ENCODE data around the gene NID2.

NID2 gene

DNA sequence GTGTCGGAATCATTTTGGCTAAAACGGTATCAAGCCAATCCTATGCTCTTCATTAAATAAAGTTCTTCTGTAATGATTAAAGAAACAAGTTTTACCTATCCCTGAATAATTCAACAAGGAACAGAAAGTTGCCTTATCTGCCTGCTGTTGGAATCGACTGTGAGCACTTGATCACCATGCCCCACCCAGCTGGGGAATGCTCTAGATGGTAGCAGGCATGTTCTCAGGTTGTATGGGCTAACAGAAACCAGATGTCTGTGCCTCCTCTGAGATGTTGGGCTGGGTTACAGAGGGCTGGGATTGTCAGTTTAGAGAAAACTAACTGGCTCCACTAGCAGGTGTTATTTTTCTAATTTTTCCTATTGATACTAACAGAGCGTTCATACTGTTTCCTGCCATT, 50.6 kb downstream of the NID2 start:
- Histone ChIP-seq H4K91ac (ENCODE audit: low read depth, low read length) (no peak overlapping the region), H3K4me1 (ENCODE audit: control insufficient read depth in 1 of 2, insufficient read depth in 2 of 2, low read length in 2 of 2) (peaks cover 2 to 4% of the 10 kb centered on the region in 2 experiments), H3K23ac (ENCODE audit: low read length) (no peak overlapping the region), H3K14ac (ENCODE audit: low read length) (no peak overlapping the region), H2BK12ac (ENCODE audit: low read length) (no peak overlapping the region), H3K9ac (ENCODE audit: low read length) (no peak overlapping the region), H3K4ac (ENCODE audit: low read depth, low read length) (no peak overlapping the region), H3K18ac (ENCODE audit: low read length) (no peak overlapping the region), H4K8ac (ENCODE audit: low read depth, low read length) (no peak overlapping the region), H3K27me3 (ENCODE audit: insufficient read depth, low read length) (no peaks in the 10 kb centered on the region), H3K4me3 (ENCODE audit: low read depth, low read length) (no peak overlapping the region), H2BK5ac (ENCODE audit: low read depth, low read length, poor library complexity) (no peak overlapping the region), H3K36me3 (ENCODE audit: control insufficient read depth in 1 of 2, insufficient read depth in 2 of 2, low read length in 2 of 2) (peaks cover 0 to 5% of the 10 kb centered on the region in 2 experiments), H2BK120ac (ENCODE audit: insufficient read depth, low read length, poor library complexity) (no peak overlapping the region), H3K79me1 (ENCODE audit: low read length) (peaks cover 2% of the 10 kb centered on the region), H4K12ac (ENCODE audit: low read depth, low read length) (no peak overlapping the region), H3K9me3 (ENCODE audit: insufficient read depth, low read depth, low read length) (peaks cover 3% of the 10 kb centered on the region), H3K79me2 (ENCODE audit: control insufficient read depth, insufficient read depth, low read length, poor library complexity) (no peaks in the 10 kb centered on the region), H2AK5ac (ENCODE audit: low read length) (no peak overlapping the region), H3K4me2 (ENCODE audit: low read length) (no peak overlapping the region), H2AFZ (ENCODE audit: insufficient read depth, low read length, poor library complexity) (no peak overlapping the region), H3K27ac (ENCODE audit: low read depth, low read length) (no peak overlapping the region)
- no CpG with 5 or more reads among the region's 4 CpGs for WGBS (ENCODE audit: extremely low coverage, insufficient coverage, insufficient read length)
- DNase-seq, result no peak

DNA sequence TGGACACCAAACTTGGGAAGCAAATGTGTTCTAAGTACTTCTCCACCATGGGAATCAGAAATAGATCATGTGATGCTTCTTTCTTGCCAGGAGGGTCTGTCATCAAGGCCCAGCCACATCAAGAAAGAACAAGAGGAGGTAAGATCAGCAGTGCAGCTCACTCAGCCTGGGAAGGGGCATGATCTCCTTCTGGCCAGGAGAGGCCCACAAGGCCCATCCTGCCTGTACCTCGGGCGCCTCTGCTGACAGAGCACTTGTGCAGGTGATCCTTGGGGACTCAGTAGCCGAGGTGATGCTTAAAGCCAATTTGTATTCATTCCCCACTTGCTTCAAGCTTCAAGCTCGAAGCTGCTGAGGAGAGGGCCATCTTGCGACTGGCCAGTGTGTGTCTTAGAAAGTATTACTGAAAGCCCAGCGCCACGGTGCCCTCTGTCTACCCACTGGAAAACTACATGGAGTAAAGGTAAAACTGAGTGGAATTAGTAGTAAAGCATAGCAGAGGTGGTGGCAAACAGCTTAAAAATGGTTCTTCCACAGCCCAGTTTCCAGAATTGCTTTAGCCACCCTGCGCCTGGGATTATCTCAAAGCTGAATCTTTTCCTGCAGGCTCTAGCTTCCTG, 53.3 kb downstream of the NID2 start:
- no peak overlapping the region for H3K27ac ChIP-seq (ENCODE audit: low read depth, low read length)
- no peak overlapping the region for H3K9ac ChIP-seq (ENCODE audit: low read length)
- peak; percentile 28 to 43 for DNase-seq
- no CpG with 5 or more reads among the region's 8 CpGs for WGBS (ENCODE audit: extremely low coverage, insufficient coverage, insufficient read length)
- H3K4me3 ChIP-seq (ENCODE audit: low read depth, low read length), result no peak overlapping the region
- H2AK5ac ChIP-seq (ENCODE audit: low read length), result no peak overlapping the region
- no peak overlapping the region for H2BK12ac ChIP-seq (ENCODE audit: low read length)
- no peak overlapping the region for H4K91ac ChIP-seq (ENCODE audit: low read depth, low read length)
- H3K18ac ChIP-seq (ENCODE audit: low read length), result no peak overlapping the region
- no peak overlapping the region for H4K12ac ChIP-seq (ENCODE audit: low read depth, low read length)
- H3K9me3 ChIP-seq (ENCODE audit: insufficient read depth, low read depth, low read length), result peaks cover 3% of the 10 kb centered on the region
- H3K36me3 ChIP-seq (ENCODE audit: control insufficient read depth in 1 of 2, insufficient read depth in 2 of 2, low read length in 2 of 2), result peaks cover 12 to 14% of the 10 kb centered on the region in 2 experiments
- peaks cover 2 to 4% of the 10 kb centered on the region in 2 experiments for H3K4me1 ChIP-seq (ENCODE audit: control insufficient read depth in 1 of 2, insufficient read depth in 2 of 2, low read length in 2 of 2)
- no peak overlapping the region for H2AFZ ChIP-seq (ENCODE audit: insufficient read depth, low read length, poor library complexity)
- H3K4me2 ChIP-seq (ENCODE audit: low read length), result no peak overlapping the region
- H3K23ac ChIP-seq (ENCODE audit: low read length), result no peak overlapping the region
- no peaks in the 10 kb centered on the region for H3K27me3 ChIP-seq (ENCODE audit: insufficient read depth, low read length)
- H2BK5ac ChIP-seq (ENCODE audit: low read depth, low read length, poor library complexity), result no peak overlapping the region
- H3K79me2 ChIP-seq (ENCODE audit: control insufficient read depth, insufficient read depth, low read length, poor library complexity), result no peaks in the 10 kb centered on the region
- H4K8ac ChIP-seq (ENCODE audit: low read depth, low read length), result no peak overlapping the region
- no peak overlapping the region for H3K14ac ChIP-seq (ENCODE audit: low read length)
- no peak overlapping the region for H2BK120ac ChIP-seq (ENCODE audit: insufficient read depth, low read length, poor library complexity)
- no peaks in the 10 kb centered on the region for H3K79me1 ChIP-seq (ENCODE audit: low read length)
- H3K4ac ChIP-seq (ENCODE audit: low read depth, low read length), result no peak overlapping the region

DNA sequence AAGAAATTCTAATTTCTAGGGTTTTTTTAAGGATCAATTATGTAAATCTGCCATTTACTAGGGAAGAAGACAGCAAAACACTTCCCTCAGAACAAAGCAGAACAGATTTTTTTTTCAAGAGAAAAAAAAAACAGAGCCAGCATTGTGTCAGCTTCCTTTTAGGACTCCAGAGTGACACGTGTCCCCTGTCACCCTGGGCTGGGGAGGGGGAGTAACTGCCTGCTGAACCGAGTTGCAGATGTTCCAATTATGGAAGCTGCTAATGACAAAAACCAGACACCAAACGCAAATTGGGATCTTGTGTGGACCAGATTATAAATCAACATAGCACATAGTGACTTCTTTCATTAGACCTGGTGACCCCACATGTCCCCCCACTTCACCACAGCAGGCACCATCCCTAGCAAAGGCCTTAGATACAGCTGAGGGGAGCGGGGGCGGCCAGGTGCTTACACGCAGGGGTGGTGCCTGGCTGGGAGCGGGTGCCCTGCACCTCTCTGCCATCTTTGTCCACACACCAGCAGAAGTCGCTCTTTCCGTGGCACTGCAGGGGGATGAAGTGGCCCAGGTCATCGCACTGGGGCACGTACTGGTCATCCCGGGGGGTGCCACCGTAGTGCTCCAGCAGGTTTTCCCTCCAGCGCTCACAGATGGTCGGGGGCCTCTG, 54.1 kb downstream of the NID2 start:
- H3K18ac ChIP-seq (ENCODE audit: low read length), result no peak overlapping the region
- H3K79me1 ChIP-seq (ENCODE audit: low read length), result no peaks in the 10 kb centered on the region
- H4K8ac ChIP-seq (ENCODE audit: low read depth, low read length), result no peak overlapping the region
- H3K9ac ChIP-seq (ENCODE audit: low read length), result no peak overlapping the region
- H3K23ac ChIP-seq (ENCODE audit: low read length), result no peak overlapping the region
- H3K27ac ChIP-seq (ENCODE audit: low read depth, low read length), result no peak overlapping the region
- no peak for DNase-seq
- no peak overlapping the region for H2AFZ ChIP-seq (ENCODE audit: insufficient read depth, low read length, poor library complexity)
- H2AK5ac ChIP-seq (ENCODE audit: low read length), result no peak overlapping the region
- peaks cover 15% of the 10 kb centered on the region in 2 experiments for H3K36me3 ChIP-seq (ENCODE audit: control insufficient read depth in 1 of 2, insufficient read depth in 2 of 2, low read length in 2 of 2)
- H3K4me1 ChIP-seq (ENCODE audit: control insufficient read depth in 1 of 2, insufficient read depth in 2 of 2, low read length in 2 of 2), result peaks cover 2 to 4% of the 10 kb centered on the region in 2 experiments
- H3K4me2 ChIP-seq (ENCODE audit: low read length), result no peak overlapping the region
- H4K91ac ChIP-seq (ENCODE audit: low read depth, low read length), result no peak overlapping the region
- H2BK5ac ChIP-seq (ENCODE audit: low read depth, low read length, poor library complexity), result no peak overlapping the region
- H2BK12ac ChIP-seq (ENCODE audit: low read length), result no peak overlapping the region
- H4K12ac ChIP-seq (ENCODE audit: low read depth, low read length), result no peak overlapping the region
- H3K79me2 ChIP-seq (ENCODE audit: control insufficient read depth, insufficient read depth, low read length, poor library complexity), result no peaks in the 10 kb centered on the region
- H3K4me3 ChIP-seq (ENCODE audit: low read depth, low read length), result no peak overlapping the region
- no peaks in the 10 kb centered on the region for H3K27me3 ChIP-seq (ENCODE audit: insufficient read depth, low read length)
- WGBS (ENCODE audit: extremely low coverage, insufficient coverage, insufficient read length), result no CpG with 5 or more reads among the region's 15 CpGs
- no peak overlapping the region for H3K4ac ChIP-seq (ENCODE audit: low read depth, low read length)
- no peak overlapping the region for H2BK120ac ChIP-seq (ENCODE audit: insufficient read depth, low read length, poor library complexity)
- no peak overlapping the region for H3K14ac ChIP-seq (ENCODE audit: low read length)
- peaks cover 3% of the 10 kb centered on the region for H3K9me3 ChIP-seq (ENCODE audit: insufficient read depth, low read depth, low read length)

DNA sequence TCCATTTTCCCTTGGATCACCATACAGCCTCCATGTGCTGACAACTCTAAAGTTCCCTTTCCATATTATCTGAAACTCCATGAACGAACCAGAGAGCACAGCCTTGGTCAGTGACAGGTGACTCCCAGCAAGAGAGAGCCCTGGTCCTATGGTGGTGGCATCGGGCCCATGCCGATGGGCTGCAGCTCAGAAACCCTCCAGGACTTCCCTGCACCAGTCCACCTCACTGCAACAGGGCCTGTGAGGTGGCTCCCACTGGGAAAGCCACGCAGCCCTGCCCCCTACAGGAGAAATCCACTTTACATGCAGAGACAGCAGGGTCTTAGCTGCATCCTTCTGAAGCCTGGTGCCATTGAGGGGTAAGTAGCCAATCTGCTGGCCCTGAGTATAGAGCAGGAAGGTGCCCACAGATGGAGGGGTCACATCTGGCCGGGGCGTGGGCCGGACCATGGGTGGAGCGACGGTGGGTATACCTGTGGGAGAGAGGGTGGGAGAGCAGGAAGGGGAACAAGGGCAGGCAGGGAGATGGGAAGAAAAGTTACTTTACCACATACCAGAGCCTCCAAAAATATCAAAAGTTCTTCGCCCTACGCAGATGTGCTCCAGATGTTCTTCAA, 54.8 kb downstream of the NID2 start:
- H3K9ac ChIP-seq (ENCODE audit: low read length), result no peak overlapping the region
- peaks cover 16 to 19% of the 10 kb centered on the region in 2 experiments for H3K36me3 ChIP-seq (ENCODE audit: control insufficient read depth in 1 of 2, insufficient read depth in 2 of 2, low read length in 2 of 2)
- no peak overlapping the region for H3K27ac ChIP-seq (ENCODE audit: low read depth, low read length)
- H4K91ac ChIP-seq (ENCODE audit: low read depth, low read length), result no peak overlapping the region
- peak in 1 of 2 donors; percentile 6 for DNase-seq
- H3K9me3 ChIP-seq (ENCODE audit: insufficient read depth, low read depth, low read length), result peaks cover 3% of the 10 kb centered on the region
- no peak overlapping the region for H3K4me2 ChIP-seq (ENCODE audit: low read length)
- H3K18ac ChIP-seq (ENCODE audit: low read length), result no peak overlapping the region
- no CpG with 5 or more reads among the region's 11 CpGs for WGBS (ENCODE audit: extremely low coverage, insufficient coverage, insufficient read length)
- no peak overlapping the region for H3K14ac ChIP-seq (ENCODE audit: low read length)
- H2BK5ac ChIP-seq (ENCODE audit: low read depth, low read length, poor library complexity), result no peak overlapping the region
- H3K23ac ChIP-seq (ENCODE audit: low read length), result no peak overlapping the region
- H3K79me2 ChIP-seq (ENCODE audit: control insufficient read depth, insufficient read depth, low read length, poor library complexity), result no peaks in the 10 kb centered on the region
- H3K79me1 ChIP-seq (ENCODE audit: low read length), result no peaks in the 10 kb centered on the region
- H4K8ac ChIP-seq (ENCODE audit: low read depth, low read length), result no peak overlapping the region
- peaks cover 2 to 4% of the 10 kb centered on the region in 2 experiments for H3K4me1 ChIP-seq (ENCODE audit: control insufficient read depth in 1 of 2, insufficient read depth in 2 of 2, low read length in 2 of 2)
- no peak overlapping the region for H2AK5ac ChIP-seq (ENCODE audit: low read length)
- no peak overlapping the region for H2BK120ac ChIP-seq (ENCODE audit: insufficient read depth, low read length, poor library complexity)
- H3K4ac ChIP-seq (ENCODE audit: low read depth, low read length), result no peak overlapping the region
- no peaks in the 10 kb centered on the region for H3K27me3 ChIP-seq (ENCODE audit: insufficient read depth, low read length)
- H4K12ac ChIP-seq (ENCODE audit: low read depth, low read length), result no peak overlapping the region
- H3K4me3 ChIP-seq (ENCODE audit: low read depth, low read length), result no peak overlapping the region
- H2BK12ac ChIP-seq (ENCODE audit: low read length), result no peak overlapping the region
- no peak overlapping the region for H2AFZ ChIP-seq (ENCODE audit: insufficient read depth, low read length, poor library complexity)
